H1 (cell line): ENCODE data around the gene TNFRSF6B. TPM values are rescaled to one million over a fixed set of nuclear protein-coding genes. Genes with fewer than 3 reads are reported as not detected.

ENCODE experiments used
- CTCF ChIA-PET: fragments of 300-600 bp; sonication (Branson Sonifier 250); formaldehyde crosslinking; loops from one replicate; lab custom pipeline; 2021; ENCODE audit not compliant: partially characterized antibody; lab: Charles Lee
- POLR2A ChIA-PET: fragments of 300-600 bp; sonication (Branson Sonifier 250); formaldehyde crosslinking; loops from one replicate; lab custom pipeline; 2021; ENCODE audit warnings: inconsistent platforms; ENCODE audit not compliant: partially characterized antibody; lab: Charles Lee
- DNase-seq, 2 experiments: peaks; one replicate each; pipeline versions ENCODE4 v3.0.0 to v3.0.0-alpha.2; 2010 to 2022; ENCODE audit warnings: low spot score in 2 of 2, low read depth in 1 of 2, mixed read lengths in 1 of 2
- FAIRE-seq: peaks from 2 replicates; lab custom pipeline; 2011; peaks lifted over from hg19 to GRCh38; lab: Jason Lieb, UNC
- H2AFZ ChIP-seq: 2 replicates; pipeline ENCODE4 v1.8.1; 2012; ENCODE audit warnings: low read length, inconsistent platforms
- H2AK5ac ChIP-seq: 2 replicates; pipeline ENCODE4 v1.6.1; 2013; ENCODE audit warnings: low read depth, low read length
- H2BK120ac ChIP-seq: replicated peaks from 2 replicates; pipeline ENCODE3; 2013; ENCODE audit warnings: low read depth, low read length, inconsistent platforms
- H2BK12ac ChIP-seq: 2 replicates; pipeline ENCODE4 v1.6.1; 2013; ENCODE audit warnings: low read depth, low read length
- H2BK15ac ChIP-seq: 2 replicates; pipeline ENCODE4 v1.6.1; 2013; ENCODE audit warnings: low read length
- H2BK20ac ChIP-seq: 2 replicates; pipeline ENCODE4 v1.6.1; 2013; ENCODE audit warnings: low read length
- H2BK5ac ChIP-seq: 2 replicates; pipeline ENCODE4 v1.6.1; 2013; ENCODE audit warnings: low read depth, low read length
- H3K14ac ChIP-seq: 2 replicates; pipeline ENCODE4 v1.6.1; 2013; ENCODE audit warnings: inconsistent platforms; ENCODE audit not compliant: insufficient read length
- H3K18ac ChIP-seq: 2 replicates; pipeline ENCODE4 v1.6.1; 2013; ENCODE audit warnings: low read length; ENCODE audit errors: extremely low read depth
- H3K23ac ChIP-seq: 2 replicates; pipeline ENCODE4 v1.6.1; 2013; ENCODE audit warnings: inconsistent platforms; ENCODE audit not compliant: insufficient read length
- H3K23me2 ChIP-seq: 2 replicates; pipeline ENCODE4 v1.6.1; 2013; ENCODE audit warnings: low read depth, low read length
- H3K27ac ChIP-seq: 2 replicates; pipeline ENCODE4 v1.6.1; 2011; ENCODE audit warnings: low read depth, low read length, inconsistent platforms
- H3K27me3 ChIP-seq, 4 experiments: replicated peaks in 1 of 4; 1 replicate in 1 of 4; 2 replicates in 3 of 4; pipeline versions ENCODE4 v1.6.1 to v1.8.1; 2011 to 2013; ENCODE audit warnings: low read length in 3 of 4, mild to moderate bottlenecking in 3 of 4, inconsistent platforms in 2 of 4, mixed read lengths in 2 of 4, moderate library complexity in 1 of 4; ENCODE audit not compliant: control insufficient read depth in 3 of 4, insufficient read depth in 3 of 4; ENCODE audit errors: extremely low read depth in 1 of 4
- H3K36me3 ChIP-seq, 4 experiments: 2 replicates each; pipeline versions ENCODE4 v1.6.1 to v1.8.1; 2011 to 2013; ENCODE audit warnings: mild to moderate bottlenecking in 4 of 4, low read length in 3 of 4, moderate library complexity in 2 of 4, control low read depth in 1 of 4, inconsistent platforms in 1 of 4; ENCODE audit not compliant: insufficient read depth in 4 of 4, control insufficient read depth in 2 of 4
- H3K4ac ChIP-seq: replicated peaks from 2 replicates; pipeline ENCODE3; 2013; ENCODE audit warnings: low read length, low read depth, mixed read lengths, inconsistent platforms; ENCODE audit not compliant: insufficient read length
- H3K4me1 ChIP-seq, 4 experiments: replicated peaks in 1 of 4; 1 replicate in 1 of 4; 2 replicates in 3 of 4; pipeline versions ENCODE4 v1.6.1 to v1.8.1; 2011 to 2013; ENCODE audit warnings: low read length in 3 of 4, inconsistent platforms in 2 of 4, mixed read lengths in 1 of 4; ENCODE audit not compliant: insufficient read depth in 4 of 4, control insufficient read depth in 3 of 4
- H3K4me2 ChIP-seq, 2 experiments: 2 replicates each; pipeline versions ENCODE4 v1.6.1 to v1.8.1; 2011 to 2013; ENCODE audit warnings: low read depth in 2 of 2, low read length in 2 of 2, control low read depth in 1 of 2, inconsistent platforms in 1 of 2, mild to moderate bottlenecking in 1 of 2; ENCODE audit not compliant: insufficient read depth in 1 of 2
- H3K4me3 ChIP-seq, 4 experiments: fragments of 200-600, 300-600 bp in 1 of 4; sonication (generic), shearing (Covaris generic), sonication (Bioruptor Twin) in 1 of 4; 2 replicates each; pipeline versions ENCODE4 v1.5.1 to v1.8.1; 2011 to 2016; ENCODE audit warnings: low read length in 4 of 4, low read depth in 3 of 4, control low read depth in 2 of 4, inconsistent platforms in 2 of 4, mild to moderate bottlenecking in 2 of 4, mixed read lengths in 1 of 4, moderate library complexity in 1 of 4; ENCODE audit not compliant: insufficient read depth in 2 of 4; ENCODE audit errors: extremely low read depth in 1 of 4
- H3K56ac ChIP-seq: replicated peaks from 2 replicates; pipeline ENCODE3; 2013; ENCODE audit warnings: low read depth, mild to moderate bottlenecking, mixed read lengths, low read length, inconsistent platforms; ENCODE audit not compliant: insufficient read length
- H3K79me1 ChIP-seq: 2 replicates; pipeline ENCODE4 v1.6.1; 2013; ENCODE audit warnings: low read depth, low read length, control low read depth
- H3K79me2 ChIP-seq, 2 experiments: 2 replicates each; pipeline versions ENCODE4 v1.6.1 to v1.8.1; 2012 to 2013; ENCODE audit warnings: low read length in 2 of 2, mild to moderate bottlenecking in 2 of 2, inconsistent platforms in 1 of 2; ENCODE audit not compliant: insufficient read depth in 2 of 2, control insufficient read depth in 1 of 2
- H3K9ac ChIP-seq, 4 experiments: replicated peaks in 1 of 4; 1 replicate in 1 of 4; 2 replicates in 3 of 4; pipeline versions ENCODE4 v1.6.1 to v1.8.1; 2011 to 2013; ENCODE audit warnings: low read depth in 3 of 4, low read length in 3 of 4, control low read depth in 2 of 4, mild to moderate bottlenecking in 2 of 4, moderate library complexity in 2 of 4, inconsistent platforms in 1 of 4; ENCODE audit errors: extremely low read depth in 1 of 4
- H3K9me3 ChIP-seq, 2 experiments: 2 replicates each; pipeline versions ENCODE4 v1.6.1 to v1.8.1; 2012 to 2013; ENCODE audit warnings: mild to moderate bottlenecking in 2 of 2, moderate library complexity in 2 of 2, control low read depth in 1 of 2, inconsistent platforms in 1 of 2, low read depth in 1 of 2, low read length in 1 of 2, mixed read lengths in 1 of 2; ENCODE audit not compliant: insufficient read depth in 2 of 2
- H4K20me1 ChIP-seq, 2 experiments: replicated peaks in 1 of 2; 2 replicates each; pipeline versions ENCODE3 to v1.8.1; 2011 to 2013; ENCODE audit warnings: inconsistent platforms in 2 of 2, low read length in 2 of 2, mild to moderate bottlenecking in 1 of 2; ENCODE audit not compliant: insufficient read depth in 2 of 2, control insufficient read depth in 1 of 2
- H4K5ac ChIP-seq: 2 replicates; pipeline ENCODE4 v1.6.1; 2013; ENCODE audit warnings: low read length, low read depth, mixed read lengths, inconsistent platforms; ENCODE audit not compliant: insufficient read length
- H4K8ac ChIP-seq: 2 replicates; pipeline ENCODE4 v1.8.0; 2013; ENCODE audit warnings: mild to moderate bottlenecking, moderate library complexity, low read length, inconsistent platforms; ENCODE audit not compliant: insufficient read depth; ENCODE audit errors: extremely low read depth
- H4K91ac ChIP-seq: replicated peaks from 2 replicates; pipeline ENCODE3; 2013; ENCODE audit warnings: low read length, mixed read lengths, inconsistent platforms; ENCODE audit not compliant: insufficient read length
- BACH1 ChIP-seq: IDR thresholded peaks from 2 replicates; pipeline ENCODE4 v1.6.1; 2012; ENCODE audit warnings: low read length, improper control_type of control experiment
- CHD2 ChIP-seq: IDR thresholded peaks from 2 replicates; pipeline ENCODE4 v1.6.1; 2012; ENCODE audit warnings: low read length, improper control_type of control experiment
- CTBP2 ChIP-seq: IDR thresholded peaks from 2 replicates; pipeline ENCODE4 v1.7.0; 2011; ENCODE audit warnings: borderline replicate concordance, mild to moderate bottlenecking, moderate library complexity, mixed read lengths, low read length; ENCODE audit not compliant: insufficient read depth, insufficient read length
- KDM4A ChIP-seq: IDR thresholded peaks from one replicate; pipeline ENCODE4 v1.7.1; 2012; ENCODE audit warnings: low read depth, mild to moderate bottlenecking, moderate library complexity, low read length, inconsistent platforms; ENCODE audit not compliant: severe bottlenecking
- RNF2 ChIP-seq: fragments of 200-900, 300-1000 bp; sonication (generic); IDR thresholded peaks from 2 replicates; pipeline ENCODE4 v1.7.1; 2016; ENCODE audit warnings: borderline replicate concordance, low read depth, mild to moderate bottlenecking, antibody characterized with exemption, low read length; ENCODE audit not compliant: poor library complexity, severe bottlenecking; ENCODE audit errors: missing control alignments
- SIX5 ChIP-seq: IDR thresholded peaks from 2 replicates; pipeline ENCODE4 v1.6.1; 2011; ENCODE audit warnings: mild to moderate bottlenecking, low read depth, low read length
- WGBS, 2 experiments: shearing (Covaris generic) in 1 of 2; methylation state at CpG; one replicate each; pipeline versions ENCODE4 v1.1.6 to v1.1.7; 2013 to 2015; ENCODE audit warnings: low lambda C conversion rate in 2 of 2, mixed read lengths in 2 of 2, inconsistent platforms in 1 of 2, low coverage in 1 of 2, missing lambda C conversion rate in 1 of 2; ENCODE audit not compliant: insufficient replicate concordance in 2 of 2, insufficient coverage in 1 of 2, insufficient read length in 1 of 2; ENCODE audit errors: extremely low coverage in 1 of 2, missing lambda C conversion rate in 1 of 2; 5-methylcytosine and 5-hydroxymethylcytosine counted together
- polyA plus RNA-seq, 7 experiments: library from polyadenylated mRNA; depleted of rRNA in 3 of 7; stranded (reverse) in 5 of 7; unstranded in 2 of 7; fragments of >200 nt in 5 of 7; fragments of 200-250 nt in 2 of 7; gene quantifications; 1 replicate in 5 of 7; 2 replicates in 1 of 7; 4 replicates in 1 of 7; pipeline versions ENCODE4 v1.2.1 to v1.2.3, GENCODE V29; 2011 to 2013; ENCODE audit warnings: missing spikeins in 2 of 7, mixed read lengths in 2 of 7
- total RNA-seq: library from RNA; stranded (reverse); fragmentation: NEBNext Ultra II Directional; extraction: Animal tissue kit (Norgen Biotek cat#: 25700); gene quantifications from 2 replicates; pipeline ENCODE4 v1.2.1, GENCODE V29; 2021
- TF ChIP-seq, protein P1 (sequence below): IDR thresholded peaks from 2 replicates; pipeline ENCODE4 v1.6.1; 2011; ENCODE audit warnings: low read depth, mild to moderate bottlenecking, low read length; ENCODE audit not compliant: insufficient read depth

TNFRSF6B gene
- total and polyA plus RNA-seq, 2 of the 8 experiments (the other 6 are each of a cell fraction or from before 2014, with no cell fraction given): 3.1 TPM; not detected in 1

DNA sequence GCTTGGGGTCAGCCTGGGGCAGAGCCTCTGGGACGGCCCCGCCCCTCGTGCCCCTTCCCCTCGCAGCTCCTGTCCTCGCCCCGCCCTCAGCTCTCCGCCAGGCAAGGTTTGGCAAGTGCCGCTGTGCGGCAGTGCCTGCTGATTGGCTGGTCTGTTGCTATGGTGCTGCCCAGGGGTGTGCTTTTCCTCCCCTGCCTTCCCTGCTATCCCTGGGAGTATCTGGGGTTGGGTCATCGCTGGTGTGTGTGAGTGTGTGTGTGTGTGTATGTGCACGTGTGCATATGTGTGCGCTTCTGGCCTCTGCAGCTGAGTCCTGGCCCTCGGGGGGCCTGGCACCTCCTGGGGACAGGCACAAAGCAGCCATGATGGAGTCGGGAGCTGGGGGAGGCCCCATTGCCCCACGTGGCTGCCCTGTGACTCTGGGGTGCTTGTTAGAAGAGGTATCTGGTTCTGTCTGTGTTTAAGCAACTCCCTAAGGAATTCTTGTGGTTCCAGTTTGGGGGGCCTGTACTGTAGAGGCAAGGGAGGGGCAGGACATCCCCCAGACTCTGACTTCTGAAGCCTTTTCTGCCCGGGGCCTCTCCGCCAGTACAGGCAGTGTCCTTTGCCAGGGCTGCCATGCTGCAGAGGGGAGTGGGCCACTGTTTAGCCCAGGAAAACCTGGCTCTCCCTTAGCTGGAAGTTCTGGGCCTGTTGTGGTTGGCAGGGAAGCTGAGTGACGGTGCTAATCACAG is 31.4 kb upstream of the TNFRSF6B start:
- Histone ChIP-seq H3K23me2 (no peaks in the 10 kb centered on the region), H3K4ac (no peak overlapping the region), H3K79me1 (no peaks in the 10 kb centered on the region; the same call in 1 of the 2 replicates), H4K20me1 (peaks cover 2 to 10% of the 10 kb centered on the region in 2 experiments), H4K5ac (no peak overlapping the region), H3K56ac (no peak overlapping the region), H2BK20ac (no peak overlapping the region), H3K27me3 (no peaks in the 10 kb centered on the region), H2AK5ac (no peak overlapping the region), H4K8ac (peak overlapping the region; percentile 15), H3K4me2 (no peak overlapping the region; a peak in 1 of 4 replicates), H3K4me3 (no peak overlapping the region), H2BK5ac (no peak overlapping the region)
- WGBS, 2 experiments: 82% methylated on average over 10 of the region's 18 CpGs; no CpG with 5 or more reads in 1 of the 2 experiments
- FAIRE-seq: no peak
- CTCF ChIA-PET: interaction anchor here (0.7 to 1.5 kb wide), 4 partner anchors 23 to 127 kb away, joined by 3 read pairs; no protein-coding TSS in a partner anchor
- peak in 1 of 2 experiments; percentile 82 for DNase-seq
- TF ChIP-seq CTBP2 (no peak), BACH1 (no peak), SIX5 (no peak), RNF2 (no peak), KDM4A (no peak), CHD2 (0 out of 2 replicates have a peak, but pooled peaks have one; percentile 21)
- TF ChIP-seq, protein P1, sequence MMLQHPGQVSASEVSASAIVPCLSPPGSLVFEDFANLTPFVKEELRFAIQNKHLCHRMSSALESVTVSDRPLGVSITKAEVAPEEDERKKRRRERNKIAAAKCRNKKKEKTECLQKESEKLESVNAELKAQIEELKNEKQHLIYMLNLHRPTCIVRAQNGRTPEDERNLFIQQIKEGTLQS: no peak
- TF ChIP-seq, all 59 proteins: peak for 1
- no peaks in the 10 kb centered on the region for H3K4me1 ChIP-seq
- H3K23ac ChIP-seq: no peak overlapping the region
- peaks cover 0 to 31% (median 17%) of the 10 kb centered on the region in 4 experiments; a peak in 6 of 8 replicates for H3K36me3 ChIP-seq
- H2BK120ac ChIP-seq: no peak overlapping the region
- H3K9me3 ChIP-seq: no peaks in the 10 kb centered on the region
- H3K14ac ChIP-seq: no peak overlapping the region
- no peak overlapping the region for H3K27ac ChIP-seq
- H4K91ac ChIP-seq: no peak overlapping the region
- no peaks in the 10 kb centered on the region for H3K79me2 ChIP-seq
- H3K18ac ChIP-seq: no peak overlapping the region
- no peak overlapping the region for H2BK15ac ChIP-seq
- no peak overlapping the region for H2BK12ac ChIP-seq
- H3K9ac ChIP-seq: no peak overlapping the region
- POLR2A ChIA-PET: interaction anchor here (0.7 to 1.0 kb wide), 3 partner anchors 29 to 64 kb away, joined by 3 read pairs; partner anchors contain the start of genes ARFRP1 and ZGPAT
- no peak overlapping the region for H2AFZ ChIP-seq
